K562 (cell line): Measurements from ENCODE around the gene SAP30BP. TPM values are rescaled to one million over a fixed set of nuclear protein-coding genes. Genes with fewer than 3 reads are reported as not detected.

Source experiments
- CBX3 ChIP-seq, 2 experiments: IDR thresholded peaks; 1 replicate in 1 of 2; 2 replicates in 1 of 2; pipeline ENCODE4 v1.6.1; 2012; ENCODE audit warnings: inconsistent platforms in 2 of 2, low read length in 2 of 2, borderline replicate concordance in 1 of 2, control low read depth in 1 of 2
- HMG20B ChIP-seq: fragments of 250-450 bp; sonication (Bioruptor Pico); IDR thresholded peaks from 2 replicates; pipeline ENCODE4 v1.5.0; 2021; ENCODE audit warnings: mild to moderate bottlenecking
- KDM4B ChIP-seq, 2 experiments: fragments of 450-650 bp in 1 of 2; sonication (generic) in 1 of 2; IDR thresholded peaks; 2 replicates each; pipeline ENCODE4 v1.6.1; 2016 to 2017; ENCODE audit warnings: borderline replicate concordance in 2 of 2, antibody characterized with exemption in 1 of 2, low read depth in 1 of 2, mild to moderate bottlenecking in 1 of 2
- MAZ ChIP-seq, 2 experiments: fragments of 450-650 bp in 1 of 2; sonication (generic) in 1 of 2; formaldehyde crosslinking; IDR thresholded peaks in 1 of 2; conservative IDR thresholded peaks in 1 of 2; 2 replicates each; pipeline versions ENCODE4 v1.4.0 to v1.5.0; 2020; ENCODE audit warnings: mild to moderate bottlenecking in 1 of 2, missing genetic modification reagents in 1 of 2
- MEIS2 ChIP-seq: fragments of 450-650 bp; IDR thresholded peaks from 2 replicates; pipeline ENCODE4 v1.6.1; 2014; ENCODE audit warnings: mild to moderate bottlenecking; ENCODE audit not compliant: partially characterized antibody
- OTX1 ChIP-seq: fragments of 450-650 bp; formaldehyde crosslinking; IDR thresholded peaks from 2 replicates; pipeline ENCODE4 v1.4.0; 2022; ENCODE audit warnings: mild to moderate bottlenecking
- PRMT5 ChIP-seq: sonication (generic); formaldehyde crosslinking; IDR thresholded peaks from 2 replicates; pipeline ENCODE4 v1.5.0; 2020; ENCODE audit warnings: missing genetic modification reagents
- PTTG1 ChIP-seq: fragments of 450-650 bp; IDR thresholded peaks from 2 replicates; pipeline ENCODE4 v1.6.1; 2016; ENCODE audit warnings: low read depth, mild to moderate bottlenecking, missing genetic modification characterization, missing compliant biosample characterization
- RFX1 ChIP-seq: fragments of 450-650 bp; IDR thresholded peaks from 2 replicates; pipeline ENCODE4 v1.6.1; 2016; ENCODE audit warnings: mild to moderate bottlenecking, moderate library complexity
- SNIP1 ChIP-seq: fragments of 450-650 bp; IDR thresholded peaks from 2 replicates; pipeline ENCODE4 v1.7.1; 2017; ENCODE audit warnings: low read depth, mild to moderate bottlenecking
- ZNF197 ChIP-seq: fragments of 200-800 bp; sonication (Bioruptor generic); IDR thresholded peaks from 2 replicates; pipeline ENCODE4 v1.6.1; 2016; ENCODE audit warnings: low read depth, missing genetic modification characterization, missing compliant biosample characterization
- polyA plus RNA-seq, 8 experiments: library from polyadenylated mRNA; depleted of rRNA in 4 of 8; stranded (reverse) in 5 of 8; unstranded in 3 of 8; fragments of >200 nt; fragmentation: Nextera tagmentation in 2 of 8; fragmentation: Illumina TruSeq in 1 of 8; extraction: Ambion mirVana in 2 of 8; extraction: Trizol in 1 of 8; gene quantifications; 2 replicates each; pipeline versions ENCODE4 v1.2.1 to v1.2.3, GENCODE V29; 2011 to 2014; ENCODE audit warnings: inconsistent platforms in 1 of 8, missing spikeins in 1 of 8
- total RNA-seq, 7 experiments: library from RNA; depleted of rRNA in 6 of 7; stranded (reverse); fragments of >200 nt in 6 of 7; fragmentation: Illumina TruSeq in 2 of 7; extraction: Trizol in 2 of 7; gene quantifications; 2 replicates each; pipeline versions ENCODE4 v1.2.1 to v1.2.3, GENCODE V29; 2011 to 2021; ENCODE audit warnings: low replicate concordance in 1 of 7
- TF ChIP-seq, protein P1 (sequence below): fragments of 450-650 bp; IDR thresholded peaks from 2 replicates; pipeline ENCODE4 v1.6.1; 2014; ENCODE audit warnings: low read depth, mild to moderate bottlenecking, moderate library complexity, borderline replicate concordance
- TF ChIP-seq, protein P2 (sequence below): fragments of 450-650 bp; IDR thresholded peaks from one replicate; pipeline ENCODE4 v1.6.1; 2018; ENCODE audit warnings: mild to moderate bottlenecking, moderate library complexity; ENCODE audit not compliant: partially characterized antibody
- TF ChIP-seq, protein P3 (sequence below), 2 experiments: fragments of 250-450 bp in 1 of 2; fragments of 450-650 bp in 1 of 2; sonication (Bioruptor Pico) in 1 of 2; IDR thresholded peaks; 2 replicates each; pipeline versions ENCODE4 v1.6.1 to v1.8.0; 2016 to 2021; ENCODE audit warnings: mild to moderate bottlenecking in 2 of 2, moderate library complexity in 2 of 2, missing compliant biosample characterization in 1 of 2, missing genetic modification characterization in 1 of 2
- TF ChIP-seq, protein P4 (sequence below): fragments of 450-650 bp; IDR thresholded peaks from 2 replicates; pipeline ENCODE4 v1.6.1; 2017; ENCODE audit warnings: antibody characterized with exemption
- TF ChIP-seq, protein P5 (sequence below): sonication (generic); formaldehyde crosslinking; IDR thresholded peaks from 2 replicates; pipeline ENCODE4 v1.9.0; 2022; ENCODE audit warnings: mild to moderate bottlenecking, missing genetic modification reagents
- TF ChIP-seq, protein P6 (sequence below): fragments of 450-650 bp; conservative IDR thresholded peaks from 2 replicates; pipeline ENCODE4 v1.6.1; 2016; ENCODE audit warnings: missing genetic modification characterization, low read depth, mild to moderate bottlenecking, control low read depth, missing compliant biosample characterization

SAP30BP gene
- total and polyA plus RNA-seq, 9 of the 15 experiments (the other 6 are each of a cell fraction or from before 2014, with no cell fraction given), result 45.3 to 154 (median 71.7) TPM

DNA sequence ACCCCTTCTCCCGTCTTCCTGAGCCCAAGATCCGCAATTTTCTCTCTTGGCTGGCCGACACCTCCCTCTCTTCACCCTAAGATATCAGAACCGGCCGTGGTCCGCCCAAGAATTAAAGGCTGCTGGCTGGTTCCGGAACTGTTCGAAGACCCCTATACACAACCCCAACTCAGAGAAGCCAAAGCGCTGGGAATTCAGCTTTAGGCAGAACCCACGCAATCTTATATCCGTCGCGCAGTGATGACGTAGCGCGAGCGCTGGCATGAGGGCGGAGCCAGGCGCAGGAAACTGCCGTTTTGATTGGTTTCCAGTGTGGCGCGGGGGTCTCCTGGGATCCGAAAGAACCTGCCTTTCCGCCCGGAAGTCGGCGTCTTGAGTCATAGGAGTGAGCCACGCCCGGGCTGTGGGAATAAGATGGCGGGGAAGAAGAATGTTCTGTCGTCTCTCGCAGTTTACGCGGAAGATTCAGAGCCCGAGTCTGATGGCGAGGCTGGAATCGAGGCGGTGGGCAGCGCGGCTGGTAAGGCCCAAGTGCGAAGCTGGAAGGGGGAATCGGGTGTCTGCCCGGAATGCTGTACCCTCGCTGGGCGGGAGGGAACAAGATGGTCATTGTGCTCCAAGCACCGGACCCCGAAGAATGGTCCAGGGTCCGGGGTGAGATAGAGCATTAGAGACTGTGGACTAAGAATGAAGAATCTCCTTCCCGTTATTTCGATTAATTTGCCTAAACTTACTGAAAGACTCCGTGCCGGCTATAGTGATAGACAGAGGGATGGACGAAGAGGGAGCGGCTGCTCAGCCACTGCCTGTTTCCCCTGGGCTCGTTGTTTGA lies at the start of gene SAP30BP, which contains the start of gene RECQL5 (continued):
- TF ChIP-seq HMG20B (CRISPR knock-in tag) (no peak), RFX1 (no peak), MEIS2 (peak; percentile 6), OTX1 (0 out of 2 replicates have a peak, but pooled peaks have one; percentile 26), KDM4B (IDR thresholded peaks at IDR 0.05; ENCODE audit: borderline replicate concordance in 2 of 2, low read depth in 1 of 2) (peak in 1 of 2 experiments; percentile 53; a peak in 1 of 4 replicates), SNIP1 (no peak), ZNF197 (0 out of 2 replicates have a peak, but pooled peaks have one; percentile 27), PTTG1 (no peak), PRMT5 (CRISPR knock-in tag) (no peak), CBX3 (IDR thresholded peaks at IDR 0.05; ENCODE audit: borderline replicate concordance in 1 of 2, low read length in 2 of 2) (no peak), MAZ (CRISPR knock-in tag; conservative IDR thresholded peaks at IDR 0.05 in 1 of 2, IDR thresholded peaks at IDR 0.05 in 1 of 2) (0 out of 4 replicates have a peak, but pooled peaks of 1 of the 2 experiments have one; percentile 52)
- TF ChIP-seq, protein P1, sequence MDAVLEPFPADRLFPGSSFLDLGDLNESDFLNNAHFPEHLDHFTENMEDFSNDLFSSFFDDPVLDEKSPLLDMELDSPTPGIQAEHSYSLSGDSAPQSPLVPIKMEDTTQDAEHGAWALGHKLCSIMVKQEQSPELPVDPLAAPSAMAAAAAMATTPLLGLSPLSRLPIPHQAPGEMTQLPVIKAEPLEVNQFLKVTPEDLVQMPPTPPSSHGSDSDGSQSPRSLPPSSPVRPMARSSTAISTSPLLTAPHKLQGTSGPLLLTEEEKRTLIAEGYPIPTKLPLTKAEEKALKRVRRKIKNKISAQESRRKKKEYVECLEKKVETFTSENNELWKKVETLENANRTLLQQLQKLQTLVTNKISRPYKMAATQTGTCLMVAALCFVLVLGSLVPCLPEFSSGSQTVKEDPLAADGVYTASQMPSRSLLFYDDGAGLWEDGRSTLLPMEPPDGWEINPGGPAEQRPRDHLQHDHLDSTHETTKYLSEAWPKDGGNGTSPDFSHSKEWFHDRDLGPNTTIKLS, result peak; percentile 77; the same call in 1 of the 2 replicates
- TF ChIP-seq, protein P2, sequence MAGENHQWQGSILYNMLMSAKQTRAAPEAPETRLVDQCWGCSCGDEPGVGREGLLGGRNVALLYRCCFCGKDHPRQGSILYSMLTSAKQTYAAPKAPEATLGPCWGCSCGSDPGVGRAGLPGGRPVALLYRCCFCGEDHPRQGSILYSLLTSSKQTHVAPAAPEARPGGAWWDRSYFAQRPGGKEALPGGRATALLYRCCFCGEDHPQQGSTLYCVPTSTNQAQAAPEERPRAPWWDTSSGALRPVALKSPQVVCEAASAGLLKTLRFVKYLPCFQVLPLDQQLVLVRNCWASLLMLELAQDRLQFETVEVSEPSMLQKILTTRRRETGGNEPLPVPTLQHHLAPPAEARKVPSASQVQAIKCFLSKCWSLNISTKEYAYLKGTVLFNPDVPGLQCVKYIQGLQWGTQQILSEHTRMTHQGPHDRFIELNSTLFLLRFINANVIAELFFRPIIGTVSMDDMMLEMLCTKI, result no peak
- TF ChIP-seq, protein P3, sequence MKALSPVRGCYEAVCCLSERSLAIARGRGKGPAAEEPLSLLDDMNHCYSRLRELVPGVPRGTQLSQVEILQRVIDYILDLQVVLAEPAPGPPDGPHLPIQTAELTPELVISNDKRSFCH (CRISPR knock-in tag; IDR thresholded peaks at IDR 0.05), result no peak
- TF ChIP-seq, protein P3 (tag; IDR thresholded peaks at IDR 0.05), result no peak
- TF ChIP-seq, protein P4, sequence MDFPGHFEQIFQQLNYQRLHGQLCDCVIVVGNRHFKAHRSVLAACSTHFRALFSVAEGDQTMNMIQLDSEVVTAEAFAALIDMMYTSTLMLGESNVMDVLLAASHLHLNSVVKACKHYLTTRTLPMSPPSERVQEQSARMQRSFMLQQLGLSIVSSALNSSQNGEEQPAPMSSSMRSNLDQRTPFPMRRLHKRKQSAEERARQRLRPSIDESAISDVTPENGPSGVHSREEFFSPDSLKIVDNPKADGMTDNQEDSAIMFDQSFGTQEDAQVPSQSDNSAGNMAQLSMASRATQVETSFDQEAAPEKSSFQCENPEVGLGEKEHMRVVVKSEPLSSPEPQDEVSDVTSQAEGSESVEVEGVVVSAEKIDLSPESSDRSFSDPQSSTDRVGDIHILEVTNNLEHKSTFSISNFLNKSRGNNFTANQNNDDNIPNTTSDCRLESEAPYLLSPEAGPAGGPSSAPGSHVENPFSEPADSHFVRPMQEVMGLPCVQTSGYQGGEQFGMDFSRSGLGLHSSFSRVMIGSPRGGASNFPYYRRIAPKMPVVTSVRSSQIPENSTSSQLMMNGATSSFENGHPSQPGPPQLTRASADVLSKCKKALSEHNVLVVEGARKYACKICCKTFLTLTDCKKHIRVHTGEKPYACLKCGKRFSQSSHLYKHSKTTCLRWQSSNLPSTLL, result no peak
- TF ChIP-seq, protein P5, sequence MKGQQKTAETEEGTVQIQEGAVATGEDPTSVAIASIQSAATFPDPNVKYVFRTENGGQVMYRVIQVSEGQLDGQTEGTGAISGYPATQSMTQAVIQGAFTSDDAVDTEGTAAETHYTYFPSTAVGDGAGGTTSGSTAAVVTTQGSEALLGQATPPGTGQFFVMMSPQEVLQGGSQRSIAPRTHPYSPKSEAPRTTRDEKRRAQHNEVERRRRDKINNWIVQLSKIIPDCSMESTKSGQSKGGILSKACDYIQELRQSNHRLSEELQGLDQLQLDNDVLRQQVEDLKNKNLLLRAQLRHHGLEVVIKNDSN (CRISPR knock-in tag), result peak; percentile 44; the same call in 1 of the 2 replicates
- TF ChIP-seq, protein P6, sequence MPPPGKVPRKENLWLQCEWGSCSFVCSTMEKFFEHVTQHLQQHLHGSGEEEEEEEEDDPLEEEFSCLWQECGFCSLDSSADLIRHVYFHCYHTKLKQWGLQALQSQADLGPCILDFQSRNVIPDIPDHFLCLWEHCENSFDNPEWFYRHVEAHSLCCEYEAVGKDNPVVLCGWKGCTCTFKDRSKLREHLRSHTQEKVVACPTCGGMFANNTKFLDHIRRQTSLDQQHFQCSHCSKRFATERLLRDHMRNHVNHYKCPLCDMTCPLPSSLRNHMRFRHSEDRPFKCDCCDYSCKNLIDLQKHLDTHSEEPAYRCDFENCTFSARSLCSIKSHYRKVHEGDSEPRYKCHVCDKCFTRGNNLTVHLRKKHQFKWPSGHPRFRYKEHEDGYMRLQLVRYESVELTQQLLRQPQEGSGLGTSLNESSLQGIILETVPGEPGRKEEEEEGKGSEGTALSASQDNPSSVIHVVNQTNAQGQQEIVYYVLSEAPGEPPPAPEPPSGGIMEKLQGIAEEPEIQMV (tag), result no peak
